ENCODE measurements around the gene ZNF619. TPM values are rescaled to one million over a fixed set of nuclear protein-coding genes. Genes with fewer than 3 reads are reported as not detected.

The ZNF619 gene
- total and polyA plus RNA-seq, 2 donors (not counting 1 experiment from before 2014, with no cell fraction given), result 4.2 to 9.6 TPM

DNA sequence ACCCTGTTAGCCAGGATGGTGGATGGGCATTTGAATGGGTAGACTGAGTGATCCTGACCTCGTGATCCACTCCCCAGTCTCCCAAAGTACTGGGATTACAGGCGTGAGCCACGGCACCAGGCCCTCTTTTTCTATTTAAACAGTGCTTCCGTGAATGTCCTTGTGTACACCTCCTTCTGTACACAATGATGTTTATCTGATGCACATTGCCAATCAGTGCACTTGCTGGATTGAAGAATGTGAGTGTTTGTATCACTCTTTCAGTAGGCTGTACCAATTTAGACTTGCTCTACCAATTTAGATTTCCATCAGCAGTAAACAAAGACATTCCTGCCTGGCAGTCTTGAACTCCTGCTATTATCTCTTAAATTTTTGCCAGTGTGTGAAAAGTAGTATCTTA, 8.9 kb upstream of the ZNF619 start:
- H3K9me3 ChIP-seq (ENCODE audit: control insufficient read depth, insufficient read depth, low read depth, low read length), result no peaks in the 10 kb centered on the region
- peaks cover 7% of the 10 kb centered on the region for H3K36me3 ChIP-seq (ENCODE audit: control insufficient read depth, insufficient read depth, low read length)
- H3K79me2 ChIP-seq (ENCODE audit: control insufficient read depth, insufficient read depth, low read length), result no peaks in the 10 kb centered on the region
- DNase-seq (ENCODE audit: low read depth in 2 of 2), result no peak
- no peak overlapping the region for H3K4me2 ChIP-seq (ENCODE audit: extremely low read depth, insufficient read depth, low read length)
- H3K4me1 ChIP-seq (ENCODE audit: control insufficient read depth, extremely low read depth, insufficient read depth, low read length), result no peaks in the 10 kb centered on the region
- H3K9ac ChIP-seq (ENCODE audit: insufficient read depth, low read length), result no peak overlapping the region
- no peaks in the 10 kb centered on the region for H4K20me1 ChIP-seq (ENCODE audit: control insufficient read depth, extremely low read depth, insufficient read depth, low read length)
- H2AFZ ChIP-seq (ENCODE audit: low read length), result no peak overlapping the region
- no peak for TF ChIP-seq EZH2 (IDR thresholded peaks at IDR 0.05; ENCODE audit: low read length, missing control alignments)
- TF ChIP-seq, protein P1, sequence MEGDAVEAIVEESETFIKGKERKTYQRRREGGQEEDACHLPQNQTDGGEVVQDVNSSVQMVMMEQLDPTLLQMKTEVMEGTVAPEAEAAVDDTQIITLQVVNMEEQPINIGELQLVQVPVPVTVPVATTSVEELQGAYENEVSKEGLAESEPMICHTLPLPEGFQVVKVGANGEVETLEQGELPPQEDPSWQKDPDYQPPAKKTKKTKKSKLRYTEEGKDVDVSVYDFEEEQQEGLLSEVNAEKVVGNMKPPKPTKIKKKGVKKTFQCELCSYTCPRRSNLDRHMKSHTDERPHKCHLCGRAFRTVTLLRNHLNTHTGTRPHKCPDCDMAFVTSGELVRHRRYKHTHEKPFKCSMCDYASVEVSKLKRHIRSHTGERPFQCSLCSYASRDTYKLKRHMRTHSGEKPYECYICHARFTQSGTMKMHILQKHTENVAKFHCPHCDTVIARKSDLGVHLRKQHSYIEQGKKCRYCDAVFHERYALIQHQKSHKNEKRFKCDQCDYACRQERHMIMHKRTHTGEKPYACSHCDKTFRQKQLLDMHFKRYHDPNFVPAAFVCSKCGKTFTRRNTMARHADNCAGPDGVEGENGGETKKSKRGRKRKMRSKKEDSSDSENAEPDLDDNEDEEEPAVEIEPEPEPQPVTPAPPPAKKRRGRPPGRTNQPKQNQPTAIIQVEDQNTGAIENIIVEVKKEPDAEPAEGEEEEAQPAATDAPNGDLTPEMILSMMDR (conservative IDR thresholded peaks at IDR 0.05 in 1 of 2, IDR thresholded peaks at IDR 0.05 in 1 of 2; ENCODE audit: low read depth in 1 of 2, low read length in 2 of 2), result no peak
- H3K27ac ChIP-seq (ENCODE audit: insufficient read depth, low read length), result no peak overlapping the region
- H3K27me3 ChIP-seq (ENCODE audit: control insufficient read depth, insufficient read depth, low read length), result no peaks in the 10 kb centered on the region
- H3K4me3 ChIP-seq (replicated peaks in 1 of 4; ENCODE audit: control extremely low read depth in 1 of 4, insufficient read depth in 1 of 4, low read depth in 3 of 4, low read length in 4 of 4), result no peak overlapping the region

DNA sequence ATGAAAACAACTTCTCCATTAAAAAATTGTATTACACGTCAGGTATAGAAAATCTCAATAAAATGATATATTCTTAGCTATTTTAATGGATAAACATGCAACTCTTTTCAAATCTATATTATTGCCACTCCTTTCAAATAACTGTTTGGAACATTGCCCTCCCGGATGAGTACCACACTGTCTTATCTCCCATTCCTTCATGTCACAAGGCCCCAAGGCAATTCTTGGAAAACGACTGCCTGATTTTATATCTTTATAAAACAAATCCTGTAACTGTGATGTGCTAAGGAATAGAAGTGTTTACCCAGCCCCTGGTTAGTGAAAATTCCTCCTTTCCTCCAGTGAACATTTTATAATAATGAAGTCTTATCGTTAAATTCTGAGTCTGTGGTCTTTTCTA, 6.2 kb upstream of the ZNF619 start:
- Histone ChIP-seq H3K27me3 (ENCODE audit: control insufficient read depth, insufficient read depth, low read length) (no peaks in the 10 kb centered on the region), H3K27ac (ENCODE audit: insufficient read depth, low read length) (no peak overlapping the region), H3K36me3 (ENCODE audit: control insufficient read depth, insufficient read depth, low read length) (no peaks in the 10 kb centered on the region), H3K4me1 (ENCODE audit: control insufficient read depth, extremely low read depth, insufficient read depth, low read length) (no peaks in the 10 kb centered on the region), H4K20me1 (ENCODE audit: control insufficient read depth, extremely low read depth, insufficient read depth, low read length) (no peaks in the 10 kb centered on the region), H3K4me2 (ENCODE audit: extremely low read depth, insufficient read depth, low read length) (no peak overlapping the region), H3K9me3 (ENCODE audit: control insufficient read depth, insufficient read depth, low read depth, low read length) (no peaks in the 10 kb centered on the region), H2AFZ (ENCODE audit: low read length) (no peak overlapping the region), H3K79me2 (ENCODE audit: control insufficient read depth, insufficient read depth, low read length) (no peaks in the 10 kb centered on the region), H3K4me3 (replicated peaks in 1 of 4; ENCODE audit: control extremely low read depth in 1 of 4, insufficient read depth in 1 of 4, low read depth in 3 of 4, low read length in 4 of 4) (no peak overlapping the region), H3K9ac (ENCODE audit: insufficient read depth, low read length) (no peak overlapping the region)
- TF ChIP-seq, protein P1 (conservative IDR thresholded peaks at IDR 0.05 in 1 of 2, IDR thresholded peaks at IDR 0.05 in 1 of 2; ENCODE audit: low read depth in 1 of 2, low read length in 2 of 2), result no peak
- no peak for TF ChIP-seq EZH2 (IDR thresholded peaks at IDR 0.05; ENCODE audit: low read length, missing control alignments)
- DNase-seq (ENCODE audit: low read depth in 2 of 2), result no peak

DNA sequence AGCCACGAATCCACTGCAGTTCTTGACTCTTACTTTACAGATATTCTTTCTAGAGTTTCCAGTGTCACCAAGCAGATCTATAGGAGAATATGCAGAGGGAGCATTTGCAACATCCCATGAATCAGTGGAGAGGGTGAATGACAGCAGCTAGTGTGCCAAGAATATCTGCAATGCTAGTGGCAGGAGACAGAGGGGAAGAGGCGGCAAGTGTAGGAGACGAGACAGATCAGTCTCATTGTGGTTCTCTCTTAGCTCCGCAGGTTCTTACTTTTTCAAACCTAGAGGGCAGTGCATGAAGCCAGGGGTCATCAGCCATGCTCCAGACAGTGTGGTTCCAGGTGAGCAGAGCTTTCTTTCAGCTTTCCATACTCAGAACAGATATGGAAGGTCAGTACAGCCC, 744 bp downstream of the ZNF619 start:
- Histone ChIP-seq H2AFZ (ENCODE audit: low read length) (peak overlapping the region; percentile 84), H3K27me3 (ENCODE audit: control insufficient read depth, insufficient read depth, low read length) (no peaks in the 10 kb centered on the region), H3K9me3 (ENCODE audit: control insufficient read depth, insufficient read depth, low read depth, low read length) (no peaks in the 10 kb centered on the region), H3K4me3 (replicated peaks in 1 of 4; ENCODE audit: control extremely low read depth in 1 of 4, insufficient read depth in 1 of 4, low read depth in 3 of 4, low read length in 4 of 4) (peak overlapping the region; percentile 65 to 90 (median 71)), H3K9ac (ENCODE audit: insufficient read depth, low read length) (no peak overlapping the region), H3K4me1 (ENCODE audit: control insufficient read depth, extremely low read depth, insufficient read depth, low read length) (peaks cover 2% of the 10 kb centered on the region), H3K4me2 (ENCODE audit: extremely low read depth, insufficient read depth, low read length) (peak overlapping the region; percentile 96), H4K20me1 (ENCODE audit: control insufficient read depth, extremely low read depth, insufficient read depth, low read length) (no peaks in the 10 kb centered on the region), H3K36me3 (ENCODE audit: control insufficient read depth, insufficient read depth, low read length) (no peaks in the 10 kb centered on the region), H3K27ac (ENCODE audit: insufficient read depth, low read length) (no peak overlapping the region), H3K79me2 (ENCODE audit: control insufficient read depth, insufficient read depth, low read length) (no peaks in the 10 kb centered on the region)
- TF ChIP-seq, protein P1 (conservative IDR thresholded peaks at IDR 0.05 in 1 of 2, IDR thresholded peaks at IDR 0.05 in 1 of 2; ENCODE audit: low read depth in 1 of 2, low read length in 2 of 2), result no peak
- no peak for TF ChIP-seq EZH2 (IDR thresholded peaks at IDR 0.05; ENCODE audit: low read length, missing control alignments)
- DNase-seq (ENCODE audit: low read depth in 2 of 2), result no peak
